GM19025 (cell line): ENCODE data around the gene INTS15.
"Not testable (repeated sequence)": the region's sequence is repeated elsewhere in the genome, so short reads cannot be mapped to it uniquely, and the experiment has no call there.

ENCODE experiments used
- ATAC-seq: cut with Tn5 transposase; IDR thresholded peaks from one replicate; pipeline ENCODE4 v1.9.1; 2021; ENCODE audit warnings: mild to moderate bottlenecking, low read depth, moderate library complexity; ENCODE audit not compliant: unreplicated experiment

Gene INTS15

GRCh38 chr7:6576867-6577368 is 12.9 kb upstream of the INTS15 start:
- not testable (repeated sequence) for ATAC-seq

GRCh38 chr7:6577369-6578113 is 12.3 kb upstream of the INTS15 start, which contains the start of gene ZDHHC4:
Gene ZDHHC4 (plus strand): TSS chr7:6577454. CDS start chr7:6580562, 3,108 bp downstream.
- peak; percentile 97 for ATAC-seq

- ATAC-seq = no peak
Measured at GRCh38 chr7:6578114-6579084, 11.4 kb upstream of the INTS15 start.

- ATAC-seq = no peak
Measured at GRCh38 chr7:6579446-6579845, 10.4 kb upstream of the INTS15 start.

GRCh38 chr7:6585746-6586432 is 3.9 kb upstream of the INTS15 start:
- ATAC-seq = not testable (repeated sequence)

GRCh38 chr7:6588566-6588965 is 1.3 kb upstream of the INTS15 start:
- ATAC-seq = no peak

GRCh38 chr7:6589151-6589828 is 531 bp upstream of the INTS15 start:
- ATAC-seq = no peak

- no peak for ATAC-seq
Measured at GRCh38 chr7:6590645-6591110, 857 bp downstream of the INTS15 start.

- no peak for ATAC-seq
Measured at GRCh38 chr7:6600093-6600492, 10.3 kb downstream of the INTS15 start.

- no peak for ATAC-seq
Measured at GRCh38 chr7:6604458-6604857, 14.6 kb downstream of the INTS15 start.

GRCh38 chr7:6606866-6607583 is 17.2 kb downstream of the INTS15 start:
- no peak for ATAC-seq

GRCh38 chr7:6607651-6608051 is 17.8 kb downstream of the INTS15 start:
- no peak for ATAC-seq

- no peak for ATAC-seq
Measured at GRCh38 chr7:6608081-6608480, 18.3 kb downstream of the INTS15 start.

GRCh38 chr7:6608794-6609193 is 19.0 kb downstream of the INTS15 start:
- no peak for ATAC-seq

- ATAC-seq = no peak
Measured at GRCh38 chr7:6612819-6613218, 23.0 kb downstream of the INTS15 start.

- ATAC-seq = no peak
Measured at GRCh38 chr7:6613706-6614105, 23.9 kb downstream of the INTS15 start.

GRCh38 chr7:6614953-6615722 is 25.3 kb downstream of the INTS15 start, which contains the start of gene ZNF853:
Gene ZNF853 (plus strand): TSS chr7:6615610. CDS start chr7:6616175, 565 bp downstream.
- ATAC-seq = no peak
